ENCODE results near the gene SBF1. TPM values are rescaled to one million over a fixed set of nuclear protein-coding genes. Genes with fewer than 3 reads are reported as not detected.

SBF1 gene
- total RNA-seq, 1 experiment from 2014 or later = 82.1 TPM

GRCh38 chr22:50516068-50516467 lies 41.2 kb upstream of the SBF1 start:
- DNase-seq (ENCODE audit: unreplicated experiment) = no peak
- Mint-ChIP-seq H3K9me3 (ENCODE audit: unreplicated experiment) (no peaks in the 10 kb centered on the region), H3K36me3 (ENCODE audit: insufficient read depth, unreplicated experiment) (peaks cover 45% of the 10 kb centered on the region), H3K27me3 (ENCODE audit: insufficient read depth, unreplicated experiment) (no peaks in the 10 kb centered on the region), H3K27ac (ENCODE audit: low read depth, unreplicated experiment) (no peak overlapping the region), H3K4me1 (ENCODE audit: insufficient read depth, unreplicated experiment) (no peaks in the 10 kb centered on the region), H3K4me3 (ENCODE audit: unreplicated experiment) (no peak overlapping the region)
- ChIA-PET CTCF (no interaction called here), POLR2A (interaction anchor here (0.6 to 3.0 kb wide), 2 partner anchors 9 to 32 kb away, joined by 3 to 22 read pairs; partner anchors contain the start of gene SCO2)
- BruUV-seq (replicated peaks) = no TSS peak
- intact Hi-C loops (cut with micrococcal nuclease) = no loop called here
- no peak for TF ChIP-seq CTCF (IDR thresholded peaks at IDR 0.05; ENCODE audit: unreplicated experiment)

- POLR2A ChIA-PET = interaction anchor here (3.0 kb wide), 1 partner anchor 12 kb away, joined by 22 read pairs; the partner anchor contains the start of gene SCO2
- CTCF ChIA-PET = no interaction called here
- no TSS peak for BruUV-seq (replicated peaks)
- no peaks in the 10 kb centered on the region for H3K27me3 Mint-ChIP-seq (ENCODE audit: insufficient read depth, unreplicated experiment)
- DNase-seq (ENCODE audit: unreplicated experiment) = no peak
- TF ChIP-seq CTCF (IDR thresholded peaks at IDR 0.05; ENCODE audit: unreplicated experiment) = no peak
- intact Hi-C loops (cut with micrococcal nuclease) = no loop called here
- H3K4me3 Mint-ChIP-seq (ENCODE audit: unreplicated experiment) = no peak overlapping the region
- H3K4me1 Mint-ChIP-seq (ENCODE audit: insufficient read depth, unreplicated experiment) = peaks cover 12% of the 10 kb centered on the region
- no peak overlapping the region for H3K27ac Mint-ChIP-seq (ENCODE audit: low read depth, unreplicated experiment)
- peaks cover 20% of the 10 kb centered on the region for H3K36me3 Mint-ChIP-seq (ENCODE audit: insufficient read depth, unreplicated experiment)
- no peaks in the 10 kb centered on the region for H3K9me3 Mint-ChIP-seq (ENCODE audit: unreplicated experiment)
These were observed 38.3 kb upstream of the SBF1 start for GRCh38 chr22:50513175-50513574.

GRCh38 chr22:50508897-50509296 lies 34.1 kb upstream of the SBF1 start:
- intact Hi-C loops (cut with micrococcal nuclease) = loop anchor here (5.0 kb wide), 1 partner anchor 113 kb away; no protein-coding TSS in a partner anchor
- no peak for TF ChIP-seq CTCF (IDR thresholded peaks at IDR 0.05; ENCODE audit: unreplicated experiment)
- CTCF ChIA-PET = interaction anchor here (0.5 to 1.4 kb wide), 8 partner anchors 9 to 115 kb away, joined by 3 to 7 read pairs (median 4); partner anchors contain the start of gene SCO2
- peak overlapping the region; percentile 87 for H3K4me3 Mint-ChIP-seq (ENCODE audit: unreplicated experiment)
- TSS peak; percentile 53 for BruUV-seq (replicated peaks)
- H3K27me3 Mint-ChIP-seq (ENCODE audit: insufficient read depth, unreplicated experiment) = no peaks in the 10 kb centered on the region
- peaks cover 12% of the 10 kb centered on the region for H3K4me1 Mint-ChIP-seq (ENCODE audit: insufficient read depth, unreplicated experiment)
- H3K9me3 Mint-ChIP-seq (ENCODE audit: unreplicated experiment) = no peaks in the 10 kb centered on the region
- POLR2A ChIA-PET = interaction anchor here (0.6 to 6.3 kb wide), 12 partner anchors 14 to 205 kb away, joined by 3 to 113 read pairs (median 12); partner anchors contain the start of genes CHKB, SCO2, SYCE3 and TYMP
- no peak for DNase-seq (ENCODE audit: unreplicated experiment)
- H3K36me3 Mint-ChIP-seq (ENCODE audit: insufficient read depth, unreplicated experiment) = peaks cover 19% of the 10 kb centered on the region
- H3K27ac Mint-ChIP-seq (ENCODE audit: low read depth, unreplicated experiment) = peak overlapping the region; percentile 92

GRCh38 chr22:50507991-50508884 lies 33.4 kb upstream of the SBF1 start, which contains the start of gene NCAPH2:
NCAPH2 (plus strand) TSS chr22:50508224; CDS start chr22:50508338, 114 bp downstream.
- no TSS peak for BruUV-seq (replicated peaks)
- peak; percentile 96 for DNase-seq (ENCODE audit: unreplicated experiment)
- no peak for TF ChIP-seq CTCF (IDR thresholded peaks at IDR 0.05; ENCODE audit: unreplicated experiment)
- H3K27ac Mint-ChIP-seq (ENCODE audit: low read depth, unreplicated experiment) = peak within 1 kb of the TSS; percentile 93
- no peaks in the 10 kb centered on the region for H3K27me3 Mint-ChIP-seq (ENCODE audit: insufficient read depth, unreplicated experiment)
- peaks cover 12% of the 10 kb centered on the region for H3K4me1 Mint-ChIP-seq (ENCODE audit: insufficient read depth, unreplicated experiment)
- POLR2A ChIA-PET = interaction anchor here (0.6 to 6.3 kb wide), 22 partner anchors 9 to 266 kb away, joined by 3 to 113 read pairs (median 4); partner anchors contain the start of genes ARSA, CHKB, SCO2 and SYCE3
- H3K4me3 Mint-ChIP-seq (ENCODE audit: unreplicated experiment) = peak within 1 kb of the TSS; percentile 92
- CTCF ChIA-PET = interaction anchor here (0.5 to 1.4 kb wide), 7 partner anchors 15 to 113 kb away, joined by 3 to 7 read pairs (median 3); partner anchors contain the start of gene SCO2
- no peaks in the 10 kb centered on the region for H3K9me3 Mint-ChIP-seq (ENCODE audit: unreplicated experiment)
- H3K36me3 Mint-ChIP-seq (ENCODE audit: insufficient read depth, unreplicated experiment) = peaks cover 19% of the 10 kb centered on the region
- intact Hi-C loops (cut with micrococcal nuclease) = loop anchor here (5.0 kb wide), 1 partner anchor 114 kb away; no protein-coding TSS in a partner anchor
